Fibroblast of skin of left quadriceps (primary cell): ENCODE data around the gene SLC2A4.

ENCODE experiments used
- DNase-seq, 2 experiments: peaks; one replicate each; pipeline ENCODE4 v3.0.0-alpha.2; 2013; ENCODE audit warnings: low read depth in 2 of 2

The SLC2A4 gene

GRCh38 chr17:7279448-7279847 lies 2.1 kb upstream of the SLC2A4 start:
- no peak for DNase-seq

GRCh38 chr17:7280519-7281073 lies 922 bp upstream of the SLC2A4 start:
- peak; percentile 26 to 33 for DNase-seq

GRCh38 chr17:7281953-7282751 lies 634 bp downstream of the SLC2A4 start:
- no peak for DNase-seq

- no peak for DNase-seq
Measured at GRCh38 chr17:7282752-7283321, 1.3 kb downstream of the SLC2A4 start.

GRCh38 chr17:7283471-7284216 lies 2.1 kb downstream of the SLC2A4 start:
- no peak for DNase-seq

GRCh38 chr17:7284911-7285310 lies 3.4 kb downstream of the SLC2A4 start:
- DNase-seq = no peak

GRCh38 chr17:7285679-7286078 lies 4.2 kb downstream of the SLC2A4 start:
- DNase-seq = no peak

- no peak for DNase-seq
Measured at GRCh38 chr17:7289256-7290032, 7.9 kb downstream of the SLC2A4 start.

- no peak for DNase-seq
Measured at GRCh38 chr17:7290166-7290565, 8.6 kb downstream of the SLC2A4 start.

- DNase-seq = no peak
Measured at GRCh38 chr17:7290685-7291084, 9.2 kb downstream of the SLC2A4 start.

- no peak for DNase-seq
Measured at GRCh38 chr17:7292194-7292593, 10.7 kb downstream of the SLC2A4 start.

- no peak for DNase-seq
Measured at GRCh38 chr17:7292729-7293128, 11.2 kb downstream of the SLC2A4 start.

- DNase-seq = no peak
Measured at GRCh38 chr17:7293159-7293558, 11.6 kb downstream of the SLC2A4 start.

GRCh38 chr17:7293816-7294613 lies 12.5 kb downstream of the SLC2A4 start:
- no peak for DNase-seq

- DNase-seq = no peak
Measured at GRCh38 chr17:7294614-7295153, 13.2 kb downstream of the SLC2A4 start, which contains the start of gene YBX2. Gene YBX2, minus strand, starts transcription at chr17:7294639. Its CDS starts 139 bp downstream, at chr17:7294500.

- DNase-seq = no peak
Measured at GRCh38 chr17:7295230-7296180, 14.0 kb downstream of the SLC2A4 start.

GRCh38 chr17:7296189-7296861 lies 14.8 kb downstream of the SLC2A4 start:
- DNase-seq = no peak

GRCh38 chr17:7304179-7304578 lies 22.7 kb downstream of the SLC2A4 start:
- no peak for DNase-seq
